Liver (tissue), 9 donors: Measurements from ENCODE around the gene TLCD4. TPM values are rescaled to one million over a fixed set of nuclear protein-coding genes. Genes with fewer than 3 reads are reported as not detected.

ENCODE experiments used
- DNase-seq: peaks from one replicate; pipeline ENCODE4 v3.0.0-alpha.2; 2017; ENCODE audit warnings: low spot score
- H3K27ac ChIP-seq, 2 donors: one replicate each; pipeline ENCODE4 v1.7.0; 2013; ENCODE audit warnings: inconsistent platforms in 2 of 2, low read length in 2 of 2, control low read depth in 1 of 2, low read depth in 1 of 2, mild to moderate bottlenecking in 1 of 2
- H3K27me3 ChIP-seq, 4 donors: one replicate each; pipeline versions ENCODE4 v1.6.1 to v1.7.0; 2013; ENCODE audit warnings: low read length in 3 of 4, inconsistent platforms in 1 of 4, mild to moderate bottlenecking in 1 of 4, moderate library complexity in 1 of 4; ENCODE audit not compliant: control insufficient read depth in 4 of 4, insufficient read depth in 4 of 4
- H3K36me3 ChIP-seq, 4 donors: one replicate each; pipeline versions ENCODE4 v1.6.1 to v1.7.0; 2013; ENCODE audit warnings: low read length in 3 of 4, mild to moderate bottlenecking in 3 of 4, low read depth in 1 of 4, moderate library complexity in 1 of 4; ENCODE audit not compliant: control insufficient read depth in 4 of 4, insufficient read depth in 3 of 4
- H3K4me1 ChIP-seq, 4 donors: one replicate each; pipeline versions ENCODE4 v1.6.1 to v1.7.0; 2013; ENCODE audit warnings: low read length in 3 of 4, mild to moderate bottlenecking in 3 of 4, moderate library complexity in 1 of 4; ENCODE audit not compliant: control insufficient read depth in 4 of 4, insufficient read depth in 4 of 4
- H3K4me3 ChIP-seq, 3 donors: one replicate each; pipeline versions ENCODE4 v1.6.1 to v1.7.0; 2013; ENCODE audit warnings: low read length in 3 of 3, control low read depth in 1 of 3, low read depth in 1 of 3, mild to moderate bottlenecking in 1 of 3
- H3K9ac ChIP-seq, 2 donors: one replicate each; pipeline ENCODE4 v1.7.0; 2013; ENCODE audit warnings: low read length in 2 of 2, mild to moderate bottlenecking in 2 of 2, moderate library complexity in 2 of 2, control low read depth in 1 of 2, low read depth in 1 of 2
- H3K9me3 ChIP-seq, 4 donors: one replicate each; pipeline versions ENCODE4 v1.6.1 to v1.7.0; 2013; ENCODE audit warnings: low read length in 3 of 4; ENCODE audit not compliant: control insufficient read depth in 4 of 4
- EGR1 ChIP-seq, 2 donors: IDR thresholded peaks; 2 replicates each; pipeline ENCODE4 v1.6.1; 2016 to 2018; ENCODE audit warnings: antibody characterized with exemption in 2 of 2, low read depth in 2 of 2
- FOXA1 ChIP-seq: IDR thresholded peaks from 2 replicates; pipeline ENCODE4 v1.6.1; 2016; ENCODE audit warnings: antibody characterized with exemption
- FOXA2 ChIP-seq: IDR thresholded peaks from 2 replicates; pipeline ENCODE4 v1.6.1; 2016; ENCODE audit warnings: antibody characterized with exemption
- GABPA ChIP-seq, 2 donors: IDR thresholded peaks in 1 of 2; conservative IDR thresholded peaks in 1 of 2; 2 replicates each; pipeline ENCODE4 v1.6.1; 2016; ENCODE audit warnings: antibody characterized with exemption in 2 of 2, mild to moderate bottlenecking in 1 of 2, moderate library complexity in 1 of 2
- HNF4A ChIP-seq, 2 donors: conservative IDR thresholded peaks; 2 replicates each; pipeline ENCODE4 v1.6.1; 2016; ENCODE audit warnings: antibody characterized with exemption in 2 of 2, mild to moderate bottlenecking in 2 of 2
- HNF4G ChIP-seq: IDR thresholded peaks from 2 replicates; pipeline ENCODE4 v1.6.1; 2016; ENCODE audit warnings: antibody characterized with exemption
- JUND ChIP-seq, 2 donors: IDR thresholded peaks; 2 replicates each; pipeline ENCODE4 v1.6.1; 2016; ENCODE audit warnings: antibody characterized with exemption in 2 of 2
- NR2F2 ChIP-seq: IDR thresholded peaks from 2 replicates; pipeline ENCODE4 v1.6.1; 2016; ENCODE audit warnings: antibody characterized with exemption
- RAD21 ChIP-seq, 2 donors: IDR thresholded peaks; 2 replicates each; pipeline ENCODE4 v1.6.1; 2016; ENCODE audit warnings: antibody characterized with exemption in 2 of 2, mild to moderate bottlenecking in 2 of 2
- RXRA ChIP-seq, 2 donors: IDR thresholded peaks; 2 replicates each; pipeline ENCODE4 v1.6.1; 2017 to 2018; ENCODE audit warnings: antibody characterized with exemption in 2 of 2, mild to moderate bottlenecking in 1 of 2
- SP1 ChIP-seq: IDR thresholded peaks from 2 replicates; pipeline ENCODE4 v1.6.1; 2018; ENCODE audit warnings: antibody characterized with exemption, mild to moderate bottlenecking
- TAF1 ChIP-seq: conservative IDR thresholded peaks from 2 replicates; pipeline ENCODE4 v1.6.1; 2016; ENCODE audit warnings: antibody characterized with exemption, mild to moderate bottlenecking
- YY1 ChIP-seq: IDR thresholded peaks from 2 replicates; pipeline ENCODE4 v1.6.1; 2016; ENCODE audit warnings: antibody characterized with exemption, mild to moderate bottlenecking
- WGBS: extraction: QIAGEN DNeasy Blood & Tissue Kit; methylation state at CpG from one replicate; pipeline ENCODE4 v1.1.7; 2013; 5-methylcytosine and 5-hydroxymethylcytosine counted together
- polyA plus RNA-seq, 2 donors: library from polyadenylated mRNA; stranded (reverse) in 1 of 2; unstranded in 1 of 2; fragments of 200-250 nt in 1 of 2; fragments of >200 nt in 1 of 2; fragmentation: Nextera tagmentation in 1 of 2; extraction: Ambion mirVana in 1 of 2; gene quantifications; one replicate each; pipeline versions ENCODE4 v1.2.1 to v1.2.3, GENCODE V29; 2013 to 2015
- total RNA-seq, 2 donors: library from RNA; depleted of rRNA; stranded (reverse); fragments of >200 nt; gene quantifications; one replicate each; pipeline ENCODE4 v1.2.3, GENCODE V29; 2014
- TF ChIP-seq, protein P1 (sequence below): IDR thresholded peaks from 2 replicates; pipeline ENCODE4 v1.6.1; 2016; ENCODE audit warnings: antibody characterized with exemption
- TF ChIP-seq, protein P2 (sequence below): fragments of 150-350 bp; IDR thresholded peaks from 2 replicates; pipeline ENCODE4 v1.5.1; 2017; ENCODE audit warnings: improper control_type of control experiment, low read depth, low read length; ENCODE audit not compliant: missing input control
- TF ChIP-seq, protein P3 (sequence below): IDR thresholded peaks from 2 replicates; pipeline ENCODE4 v1.6.1; 2016; ENCODE audit warnings: antibody characterized with exemption, mild to moderate bottlenecking
- TF ChIP-seq, protein P4 (sequence below): IDR thresholded peaks from 2 replicates; pipeline ENCODE4 v1.6.1; 2016; ENCODE audit warnings: antibody characterized with exemption
- TF ChIP-seq, protein P5 (sequence below): IDR thresholded peaks from 2 replicates; pipeline ENCODE4 v1.6.1; 2016; ENCODE audit warnings: antibody characterized with exemption
- donor health status: healthy.
- donor health status: healthy.
- donor health status: healthy.
- donor health status: healthy.
- donor health status: healthy.

TLCD4 gene
- total and polyA plus RNA-seq, 4 donors: 24.9 to 131 (median 85.6) TPM

DNA sequence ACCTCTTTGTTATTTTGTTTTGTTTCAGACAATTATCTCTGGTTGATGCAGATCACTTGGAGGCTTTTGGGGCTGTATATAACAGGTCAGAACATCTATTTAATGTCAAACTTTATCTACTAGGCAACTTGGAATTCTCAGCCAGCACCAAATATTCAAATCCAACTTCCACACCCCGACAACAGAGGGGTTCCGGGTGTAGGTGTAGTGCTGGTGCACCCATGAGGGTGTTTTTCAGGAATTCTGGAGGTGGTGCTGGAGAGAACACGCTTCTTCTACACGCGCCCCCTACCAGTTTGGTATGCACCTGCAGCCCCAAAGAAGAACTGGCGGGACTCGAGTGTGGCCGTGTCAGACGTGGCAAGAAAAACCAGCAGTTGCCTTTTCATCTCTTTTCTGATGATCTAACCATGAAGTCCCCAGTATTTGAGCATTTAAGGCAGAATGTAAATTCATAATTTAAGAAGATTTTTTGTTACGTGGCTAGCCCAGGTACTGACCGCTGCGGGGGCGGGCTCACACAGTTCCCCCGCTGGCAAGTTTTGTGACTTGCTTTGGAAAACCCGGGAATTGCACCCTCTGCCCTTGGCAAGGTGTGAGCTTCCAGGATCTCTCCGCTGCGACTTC lies 462 bp upstream of the TLCD4 start:
- Histone ChIP-seq H3K27ac (peak overlapping the region; percentile 86 to 90), H3K4me1 (peaks cover 9 to 49% (median 43%) of the 10 kb centered on the region in 4 donors), H3K9ac (peak overlapping the region; percentile 68 to 89), H3K9me3 (no peaks in the 10 kb centered on the region), H3K36me3 (no peaks in the 10 kb centered on the region), H3K4me3 (peak overlapping the region; percentile 80 to 96 (median 91)), H3K27me3 (no peaks in the 10 kb centered on the region)
- TF ChIP-seq, protein P1, sequence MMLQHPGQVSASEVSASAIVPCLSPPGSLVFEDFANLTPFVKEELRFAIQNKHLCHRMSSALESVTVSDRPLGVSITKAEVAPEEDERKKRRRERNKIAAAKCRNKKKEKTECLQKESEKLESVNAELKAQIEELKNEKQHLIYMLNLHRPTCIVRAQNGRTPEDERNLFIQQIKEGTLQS: no peak
- TF ChIP-seq FOXA1 (no peak), RXRA (IDR thresholded peaks at IDR 0.05) (peak in 1 of 2 donors; percentile 18), TAF1 (no peak), RAD21 (IDR thresholded peaks at IDR 0.05) (peak; percentile 56 to 76), HNF4G (no peak), NR2F2 (no peak), EGR1 (IDR thresholded peaks at IDR 0.05; ENCODE audit: low read depth in 2 of 2) (peak; percentile 69 to 73), HNF4A (conservative IDR thresholded peaks at IDR 0.05) (peak in 1 of 2 donors; percentile 16), SP1 (no peak), FOXA2 (no peak)
- TF ChIP-seq, protein P2, sequence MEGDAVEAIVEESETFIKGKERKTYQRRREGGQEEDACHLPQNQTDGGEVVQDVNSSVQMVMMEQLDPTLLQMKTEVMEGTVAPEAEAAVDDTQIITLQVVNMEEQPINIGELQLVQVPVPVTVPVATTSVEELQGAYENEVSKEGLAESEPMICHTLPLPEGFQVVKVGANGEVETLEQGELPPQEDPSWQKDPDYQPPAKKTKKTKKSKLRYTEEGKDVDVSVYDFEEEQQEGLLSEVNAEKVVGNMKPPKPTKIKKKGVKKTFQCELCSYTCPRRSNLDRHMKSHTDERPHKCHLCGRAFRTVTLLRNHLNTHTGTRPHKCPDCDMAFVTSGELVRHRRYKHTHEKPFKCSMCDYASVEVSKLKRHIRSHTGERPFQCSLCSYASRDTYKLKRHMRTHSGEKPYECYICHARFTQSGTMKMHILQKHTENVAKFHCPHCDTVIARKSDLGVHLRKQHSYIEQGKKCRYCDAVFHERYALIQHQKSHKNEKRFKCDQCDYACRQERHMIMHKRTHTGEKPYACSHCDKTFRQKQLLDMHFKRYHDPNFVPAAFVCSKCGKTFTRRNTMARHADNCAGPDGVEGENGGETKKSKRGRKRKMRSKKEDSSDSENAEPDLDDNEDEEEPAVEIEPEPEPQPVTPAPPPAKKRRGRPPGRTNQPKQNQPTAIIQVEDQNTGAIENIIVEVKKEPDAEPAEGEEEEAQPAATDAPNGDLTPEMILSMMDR: peak; percentile 65
- TF ChIP-seq, protein P3, sequence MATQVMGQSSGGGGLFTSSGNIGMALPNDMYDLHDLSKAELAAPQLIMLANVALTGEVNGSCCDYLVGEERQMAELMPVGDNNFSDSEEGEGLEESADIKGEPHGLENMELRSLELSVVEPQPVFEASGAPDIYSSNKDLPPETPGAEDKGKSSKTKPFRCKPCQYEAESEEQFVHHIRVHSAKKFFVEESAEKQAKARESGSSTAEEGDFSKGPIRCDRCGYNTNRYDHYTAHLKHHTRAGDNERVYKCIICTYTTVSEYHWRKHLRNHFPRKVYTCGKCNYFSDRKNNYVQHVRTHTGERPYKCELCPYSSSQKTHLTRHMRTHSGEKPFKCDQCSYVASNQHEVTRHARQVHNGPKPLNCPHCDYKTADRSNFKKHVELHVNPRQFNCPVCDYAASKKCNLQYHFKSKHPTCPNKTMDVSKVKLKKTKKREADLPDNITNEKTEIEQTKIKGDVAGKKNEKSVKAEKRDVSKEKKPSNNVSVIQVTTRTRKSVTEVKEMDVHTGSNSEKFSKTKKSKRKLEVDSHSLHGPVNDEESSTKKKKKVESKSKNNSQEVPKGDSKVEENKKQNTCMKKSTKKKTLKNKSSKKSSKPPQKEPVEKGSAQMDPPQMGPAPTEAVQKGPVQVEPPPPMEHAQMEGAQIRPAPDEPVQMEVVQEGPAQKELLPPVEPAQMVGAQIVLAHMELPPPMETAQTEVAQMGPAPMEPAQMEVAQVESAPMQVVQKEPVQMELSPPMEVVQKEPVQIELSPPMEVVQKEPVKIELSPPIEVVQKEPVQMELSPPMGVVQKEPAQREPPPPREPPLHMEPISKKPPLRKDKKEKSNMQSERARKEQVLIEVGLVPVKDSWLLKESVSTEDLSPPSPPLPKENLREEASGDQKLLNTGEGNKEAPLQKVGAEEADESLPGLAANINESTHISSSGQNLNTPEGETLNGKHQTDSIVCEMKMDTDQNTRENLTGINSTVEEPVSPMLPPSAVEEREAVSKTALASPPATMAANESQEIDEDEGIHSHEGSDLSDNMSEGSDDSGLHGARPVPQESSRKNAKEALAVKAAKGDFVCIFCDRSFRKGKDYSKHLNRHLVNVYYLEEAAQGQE: peak; percentile 35
- TF ChIP-seq, protein P4, sequence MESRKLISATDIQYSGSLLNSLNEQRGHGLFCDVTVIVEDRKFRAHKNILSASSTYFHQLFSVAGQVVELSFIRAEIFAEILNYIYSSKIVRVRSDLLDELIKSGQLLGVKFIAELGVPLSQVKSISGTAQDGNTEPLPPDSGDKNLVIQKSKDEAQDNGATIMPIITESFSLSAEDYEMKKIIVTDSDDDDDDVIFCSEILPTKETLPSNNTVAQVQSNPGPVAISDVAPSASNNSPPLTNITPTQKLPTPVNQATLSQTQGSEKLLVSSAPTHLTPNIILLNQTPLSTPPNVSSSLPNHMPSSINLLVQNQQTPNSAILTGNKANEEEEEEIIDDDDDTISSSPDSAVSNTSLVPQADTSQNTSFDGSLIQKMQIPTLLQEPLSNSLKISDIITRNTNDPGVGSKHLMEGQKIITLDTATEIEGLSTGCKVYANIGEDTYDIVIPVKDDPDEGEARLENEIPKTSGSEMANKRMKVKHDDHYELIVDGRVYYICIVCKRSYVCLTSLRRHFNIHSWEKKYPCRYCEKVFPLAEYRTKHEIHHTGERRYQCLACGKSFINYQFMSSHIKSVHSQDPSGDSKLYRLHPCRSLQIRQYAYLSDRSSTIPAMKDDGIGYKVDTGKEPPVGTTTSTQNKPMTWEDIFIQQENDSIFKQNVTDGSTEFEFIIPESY: no peak
- WGBS: 1% methylated on average over 17 of the region's 17 CpGs
- peak; percentile 82 for DNase-seq

DNA sequence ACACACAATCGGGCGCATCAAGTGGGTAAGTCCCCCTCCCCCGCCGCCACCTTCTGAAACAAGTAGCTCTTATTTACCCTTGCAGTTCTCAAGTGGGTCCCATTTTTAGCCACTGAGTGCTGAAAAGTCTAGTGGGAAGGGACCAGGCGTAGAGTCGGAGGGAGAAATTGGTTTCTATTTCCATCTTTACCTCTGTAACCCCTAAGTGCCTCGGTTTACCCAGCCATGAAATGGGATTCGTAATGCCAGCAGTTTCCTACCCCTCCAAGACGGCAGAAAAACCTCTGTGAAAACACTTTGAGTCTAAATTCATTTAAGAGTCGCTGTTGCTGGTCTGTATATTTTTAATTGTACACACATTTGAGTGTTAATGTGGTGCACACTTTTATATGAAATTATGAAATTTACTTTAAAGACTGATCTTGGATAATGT lies 928 bp downstream of the TLCD4 start:
- H3K36me3 ChIP-seq: no peaks in the 10 kb centered on the region
- H3K9me3 ChIP-seq: no peaks in the 10 kb centered on the region
- no peaks in the 10 kb centered on the region for H3K27me3 ChIP-seq
- 7% methylated on average over 10 of the region's 10 CpGs for WGBS
- peak overlapping the region; percentile 82 to 98 for H3K9ac ChIP-seq
- no peak for TF ChIP-seq RXRA (IDR thresholded peaks at IDR 0.05)
- TF ChIP-seq, protein P1: no peak
- no peak for TF ChIP-seq TAF1
- TF ChIP-seq YY1: no peak
- TF ChIP-seq, protein P5, sequence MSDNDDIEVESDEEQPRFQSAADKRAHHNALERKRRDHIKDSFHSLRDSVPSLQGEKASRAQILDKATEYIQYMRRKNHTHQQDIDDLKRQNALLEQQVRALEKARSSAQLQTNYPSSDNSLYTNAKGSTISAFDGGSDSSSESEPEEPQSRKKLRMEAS: no peak
- TF ChIP-seq HNF4G: no peak
- no peak for TF ChIP-seq FOXA1
- TF ChIP-seq, protein P2: no peak
- TF ChIP-seq RAD21 (IDR thresholded peaks at IDR 0.05): no peak
- TF ChIP-seq JUND (IDR thresholded peaks at IDR 0.05): no peak
- TF ChIP-seq EGR1 (IDR thresholded peaks at IDR 0.05; ENCODE audit: low read depth in 2 of 2): no peak
- no peak for TF ChIP-seq GABPA (IDR thresholded peaks at IDR 0.05 in 1 of 2, conservative IDR thresholded peaks at IDR 0.05 in 1 of 2)
- TF ChIP-seq NR2F2: no peak
- no peak for DNase-seq
- H3K27ac ChIP-seq: peak overlapping the region; percentile 86 to 90
- peak overlapping the region; percentile 76 to 96 (median 91) for H3K4me3 ChIP-seq
- peaks cover 10 to 61% (median 51%) of the 10 kb centered on the region in 4 donors for H3K4me1 ChIP-seq
